HG03354 (cell line): ENCODE results near the gene CCBE1.

Source experiments
- ATAC-seq: cut with Tn5 transposase; IDR thresholded peaks from one replicate; pipeline ENCODE4 v1.9.1; 2021; ENCODE audit warnings: mild to moderate bottlenecking; ENCODE audit not compliant: unreplicated experiment, poor library complexity, severe bottlenecking

CCBE1 gene

DNA sequence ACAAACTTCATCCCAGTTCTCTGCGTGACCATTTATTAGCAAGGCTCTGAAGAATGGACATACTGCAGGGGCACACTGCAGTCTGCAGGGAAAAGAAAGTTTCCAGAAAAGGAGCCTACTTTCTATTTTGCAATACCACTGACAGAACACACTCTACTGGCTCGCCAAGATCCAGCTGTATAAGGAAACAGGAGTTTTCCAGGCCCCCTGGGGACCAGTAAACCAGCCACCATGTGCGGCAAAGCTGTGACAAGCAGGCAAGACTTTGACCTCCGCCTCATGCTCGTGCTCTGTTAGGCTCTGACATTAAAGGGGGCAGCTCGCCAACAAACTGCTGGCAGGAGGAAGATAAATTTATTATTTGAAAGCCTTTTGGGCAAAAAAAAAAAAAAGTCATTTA lies 67.3 kb downstream of the CCBE1 start:
- no peak for ATAC-seq

DNA sequence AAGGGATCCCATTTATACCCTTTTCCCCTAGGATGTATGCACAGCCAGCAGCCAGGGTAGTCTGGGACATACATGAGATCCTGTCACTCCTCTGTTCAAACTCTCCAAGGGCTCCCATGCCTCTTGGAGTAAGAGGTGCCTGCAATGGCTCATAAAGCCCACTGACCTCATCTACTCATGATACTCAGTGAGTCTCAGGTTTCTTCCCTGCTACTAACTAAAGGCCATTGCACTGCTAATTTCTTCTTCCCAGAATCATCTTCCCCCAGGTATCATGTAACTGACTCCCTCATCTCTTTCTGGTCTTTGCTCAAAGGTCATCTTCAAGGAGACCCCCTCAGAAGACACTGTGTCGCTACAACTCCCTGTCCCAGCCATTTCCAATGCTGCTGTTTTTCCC lies 68.2 kb downstream of the CCBE1 start:
- ATAC-seq: no peak

DNA sequence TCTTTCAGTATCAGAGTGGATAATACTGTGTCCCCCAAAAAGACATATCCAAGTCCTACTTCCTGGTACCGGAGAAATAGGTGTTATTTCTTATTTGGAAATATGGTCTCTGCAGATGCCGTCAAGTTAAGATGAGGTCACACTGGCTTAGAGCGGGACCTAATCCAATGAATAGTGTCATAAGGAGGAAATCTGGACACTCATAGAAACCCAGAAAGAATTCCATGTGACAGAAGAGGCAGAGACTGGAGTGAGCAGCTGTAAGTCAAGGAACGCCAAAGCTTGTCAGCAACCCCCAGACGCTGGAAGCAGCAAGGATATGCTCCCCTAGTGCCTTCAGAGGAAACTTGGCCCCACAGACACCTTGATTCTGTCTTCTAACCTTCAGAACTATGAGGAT lies 69.8 kb downstream of the CCBE1 start:
- ATAC-seq: no peak

DNA sequence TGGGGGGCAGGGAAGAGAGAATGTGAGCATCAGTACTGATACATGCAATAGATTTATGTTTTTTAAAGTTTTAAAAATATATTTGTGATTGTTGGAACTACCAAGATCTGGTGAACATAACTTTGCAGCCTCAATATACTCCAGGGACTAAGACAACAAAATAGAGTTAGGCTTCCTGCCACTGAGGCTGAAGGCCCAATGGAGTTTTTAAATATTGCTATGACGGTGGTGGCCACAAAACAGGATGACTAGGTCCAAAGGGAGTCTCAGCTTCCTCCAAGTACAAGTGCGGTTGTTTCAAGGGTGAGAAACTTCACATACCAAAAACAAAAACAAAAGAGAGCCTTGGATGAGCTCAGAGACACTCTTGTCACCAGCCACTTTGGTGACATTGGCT lies 72.9 kb downstream of the CCBE1 start:
- ATAC-seq: no peak

DNA sequence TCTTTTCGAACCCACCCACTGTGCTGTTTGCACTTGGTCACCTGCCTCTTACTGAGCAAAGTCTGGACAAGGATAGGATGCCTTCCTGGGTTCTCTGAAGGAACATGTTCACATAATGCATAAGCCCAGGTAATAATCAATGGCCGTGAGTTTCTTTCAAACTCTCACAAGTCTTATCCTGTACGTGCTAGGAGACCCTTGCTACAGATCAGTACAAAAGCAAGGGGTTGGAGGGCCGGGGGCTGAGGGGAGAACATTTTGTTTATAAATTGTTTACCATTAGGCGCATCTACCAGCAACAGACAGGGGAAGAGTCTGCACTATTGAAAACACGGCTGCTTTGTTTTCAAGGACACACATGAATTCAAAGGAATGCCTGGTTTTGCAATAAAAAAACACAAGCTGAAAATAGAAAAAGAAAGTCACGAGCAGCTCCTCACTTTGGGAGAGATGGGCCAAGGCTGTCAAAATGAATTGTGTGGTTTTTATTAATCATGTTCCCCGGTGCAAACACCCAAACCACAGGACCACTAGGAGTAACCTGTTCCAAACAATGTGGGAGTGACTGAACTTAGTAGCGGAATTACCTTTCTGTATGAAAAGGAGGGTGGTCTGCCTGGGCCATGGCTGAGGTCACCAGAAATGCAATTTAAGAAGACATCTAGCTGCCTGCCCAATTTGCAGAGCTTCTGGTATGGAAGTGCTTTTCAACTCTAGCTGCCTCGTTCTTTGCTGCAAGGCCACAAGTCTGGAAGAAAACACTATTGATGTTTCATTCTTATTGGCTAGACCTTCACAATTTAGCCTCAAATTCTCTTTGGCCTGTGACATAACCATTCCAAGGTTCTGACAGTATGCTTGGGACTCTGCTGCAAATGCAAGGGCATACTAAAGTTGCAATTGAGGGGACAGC lies 73.5 kb downstream of the CCBE1 start:
- ATAC-seq: no peak

DNA sequence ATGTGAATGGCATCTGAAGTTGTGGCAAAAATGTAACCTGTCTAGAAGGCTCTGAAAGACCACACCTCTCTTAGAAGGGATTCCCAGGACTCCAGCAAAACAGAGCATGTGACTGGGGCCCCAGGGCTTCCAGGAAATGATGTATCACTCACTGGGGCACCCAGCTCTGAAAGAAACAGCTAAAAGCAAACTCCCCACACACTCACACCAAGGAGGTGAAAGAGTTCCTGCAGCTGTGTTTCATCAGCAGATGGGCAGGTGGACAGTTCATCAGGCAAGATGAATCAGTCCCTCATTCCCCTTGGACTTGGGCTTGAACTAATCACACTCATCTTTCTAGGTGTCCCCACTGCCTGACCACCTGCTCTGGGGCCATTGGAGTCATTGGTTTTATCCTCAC lies 76.2 kb downstream of the CCBE1 start:
- no peak for ATAC-seq

DNA sequence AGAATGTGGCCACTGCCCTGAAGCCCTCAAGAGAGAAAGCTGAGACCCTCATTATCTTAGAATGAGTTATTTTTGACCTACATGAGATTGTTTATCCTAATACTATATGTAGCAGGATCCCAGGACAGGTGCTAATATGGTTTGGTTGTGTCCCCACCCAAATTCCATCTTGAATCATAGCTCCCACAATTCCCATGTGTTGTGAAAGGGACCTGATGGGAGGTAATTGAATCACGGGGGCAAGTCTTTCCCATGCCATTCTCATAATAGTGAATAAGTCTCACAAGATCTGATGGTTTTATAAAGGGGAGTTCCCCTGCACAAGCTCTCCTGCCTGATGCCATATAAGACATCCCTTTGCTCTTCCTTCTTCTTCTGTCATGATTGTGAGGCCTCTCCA lies 76.8 kb downstream of the CCBE1 start:
- no peak for ATAC-seq

DNA sequence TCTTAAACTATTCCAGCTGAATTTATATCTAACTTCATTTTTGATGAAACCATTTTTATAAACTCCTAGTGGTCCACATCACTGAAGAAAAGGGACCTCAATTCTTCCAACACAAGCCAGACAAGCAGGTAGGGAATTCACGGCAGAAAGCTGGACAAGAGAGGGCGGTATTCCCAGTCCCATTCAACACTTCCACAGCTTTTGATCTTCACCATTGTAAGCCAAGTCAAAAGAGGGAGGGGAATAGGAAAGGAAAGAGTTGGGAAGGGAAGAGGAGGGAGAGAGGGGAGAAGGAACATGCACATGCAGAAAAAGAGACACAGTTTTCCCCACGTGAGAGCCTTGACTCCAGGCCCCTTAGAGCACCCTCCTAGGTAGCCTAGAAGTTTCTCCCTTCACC lies 77.4 kb downstream of the CCBE1 start:
- ATAC-seq: no peak

DNA sequence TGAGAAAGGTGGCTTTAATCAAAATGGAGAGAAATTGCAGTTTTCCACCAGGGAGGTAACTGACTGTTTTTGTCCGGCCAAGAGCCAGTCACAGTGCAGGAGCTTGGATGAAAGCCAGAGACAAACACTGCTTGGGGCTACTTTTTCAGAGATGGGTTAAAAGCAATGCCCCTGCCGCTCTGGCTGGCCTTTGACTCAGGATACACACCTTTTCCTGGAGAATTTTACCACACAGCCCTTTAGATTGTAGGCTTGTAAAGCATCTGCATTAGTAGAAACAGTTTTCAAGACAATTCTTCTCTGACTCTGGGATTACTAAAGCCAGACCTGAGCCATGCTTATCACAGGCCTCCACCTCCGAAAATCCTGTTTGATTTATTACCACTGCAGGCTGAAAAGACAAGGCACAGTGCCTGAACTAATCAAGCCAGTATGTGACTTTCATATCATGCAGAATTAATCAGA lies 79.7 kb downstream of the CCBE1 start:
- no peak for ATAC-seq

DNA sequence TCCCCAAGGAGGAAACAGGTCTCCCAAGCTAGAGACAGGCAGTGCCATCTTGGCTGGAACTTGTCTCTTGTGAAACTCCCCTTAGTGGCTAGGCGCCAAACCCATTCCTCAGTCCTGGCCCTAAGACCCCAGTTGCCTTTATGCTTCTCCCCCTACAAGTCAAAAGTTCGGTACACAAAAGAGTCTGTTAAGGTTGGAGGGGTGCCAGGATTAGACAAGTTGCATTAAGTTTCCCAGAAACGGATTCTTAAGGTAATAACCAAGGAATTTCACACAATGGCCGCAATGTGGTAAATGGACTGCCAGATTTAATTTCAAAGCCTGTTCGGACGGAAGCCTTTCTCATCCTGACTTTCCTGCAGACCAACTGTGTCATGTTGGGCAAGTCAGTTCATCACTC lies 80.7 kb downstream of the CCBE1 start:
- ATAC-seq: no peak

DNA sequence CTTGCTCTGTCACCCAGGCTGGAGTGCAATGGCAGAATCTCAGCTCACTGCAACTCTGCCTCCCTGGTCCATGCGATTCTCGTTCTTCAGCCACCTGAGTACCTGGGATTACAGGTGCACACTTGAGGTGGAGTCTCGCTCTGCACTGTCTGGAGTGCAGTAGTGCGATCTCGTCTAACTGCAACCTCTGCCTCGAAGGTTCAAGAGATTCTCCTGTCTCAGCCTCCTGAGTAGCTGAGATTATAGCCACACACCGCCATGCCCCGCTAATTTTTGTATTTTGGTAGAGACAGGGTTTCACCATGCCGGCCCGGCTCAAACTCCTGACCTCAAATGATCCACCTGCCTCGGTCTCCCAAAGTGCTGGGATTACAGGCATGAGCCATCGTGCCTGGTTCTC lies 83.3 kb downstream of the CCBE1 start:
- no peak for ATAC-seq

DNA sequence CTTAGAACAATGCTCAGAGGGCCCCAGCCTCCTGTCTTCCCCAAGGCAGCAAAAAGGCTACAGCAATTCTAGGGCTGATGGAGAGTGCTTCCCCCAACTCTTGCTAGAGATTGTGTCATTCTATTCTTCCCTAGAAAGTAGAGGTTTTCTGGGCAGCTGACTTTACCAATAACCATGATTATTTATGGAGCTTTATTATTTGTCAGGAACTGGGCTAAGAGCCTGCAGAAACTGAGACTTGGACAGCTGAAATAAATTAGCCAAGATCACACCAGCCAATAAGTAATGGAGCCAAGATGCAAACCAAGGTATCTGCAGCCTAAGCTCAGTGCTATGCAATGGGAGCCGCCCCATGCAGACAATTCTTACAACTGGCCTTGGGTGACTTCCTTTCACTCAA lies 84.8 kb downstream of the CCBE1 start:
- ATAC-seq: no peak

DNA sequence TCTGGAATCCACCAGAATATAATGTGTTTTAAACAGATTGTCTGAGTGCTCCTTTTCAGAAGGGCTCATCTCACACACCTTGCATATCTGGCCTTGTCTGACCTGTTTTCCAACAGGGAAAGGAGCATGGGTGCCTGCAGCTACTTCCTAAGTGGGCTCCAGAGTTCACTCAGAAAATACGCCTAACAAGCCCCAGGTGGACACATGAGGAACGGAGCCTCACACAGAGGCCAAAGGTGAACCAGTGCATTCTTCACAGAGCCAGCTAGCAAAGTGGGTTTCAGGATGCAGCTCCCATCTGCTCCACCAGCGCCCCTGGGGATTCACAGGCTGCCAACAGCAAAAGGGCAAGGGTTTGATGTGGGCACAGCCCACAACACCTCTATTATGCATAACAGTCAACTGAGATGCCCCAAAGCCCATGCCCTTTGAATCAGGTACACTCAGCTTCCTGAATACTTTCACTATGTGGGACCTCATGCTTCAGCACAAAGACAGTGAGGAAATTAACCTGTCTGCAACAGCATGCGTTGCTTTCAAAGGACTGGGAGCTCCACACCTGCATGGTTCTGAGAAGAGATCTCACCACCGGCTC lies 86.6 kb downstream of the CCBE1 start:
- ATAC-seq: no peak

DNA sequence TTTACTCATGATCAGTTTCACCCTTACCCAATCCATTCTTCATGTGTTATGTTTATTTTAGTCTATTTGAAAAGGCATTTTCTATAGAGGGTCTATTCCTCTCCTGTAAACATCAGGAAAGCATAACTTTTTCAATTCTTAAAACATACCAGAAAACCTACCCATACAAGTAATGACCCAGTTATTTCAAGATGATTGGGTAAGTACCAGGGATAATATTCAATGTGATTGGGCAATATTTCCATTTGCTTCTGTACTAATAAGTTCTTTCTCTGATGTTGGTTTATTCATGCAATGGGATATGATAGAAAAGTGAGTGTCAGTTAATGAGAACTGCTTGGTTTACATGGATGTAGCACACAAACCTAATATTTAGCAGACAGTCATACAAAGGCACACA lies 87.6 kb downstream of the CCBE1 start:
- ATAC-seq: no peak

DNA sequence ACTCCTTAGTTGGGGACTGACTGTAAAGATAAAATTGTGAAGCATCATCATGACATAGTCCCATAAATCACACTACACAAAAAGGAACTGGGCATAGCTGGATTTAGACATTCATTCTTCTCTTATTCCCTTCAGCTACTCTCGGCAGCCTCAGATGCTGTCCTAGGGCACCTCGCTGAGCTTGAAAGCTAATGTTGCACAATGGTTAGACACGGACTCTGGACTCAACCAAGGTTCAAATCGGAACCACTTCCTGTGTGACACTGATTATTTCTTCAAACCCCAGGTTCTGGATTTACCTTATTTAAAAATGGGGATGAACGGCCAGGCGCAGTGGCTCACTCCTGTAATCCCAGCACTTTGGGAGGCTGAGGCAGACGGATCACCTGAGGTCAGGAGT lies 89.8 kb downstream of the CCBE1 start:
- no peak for ATAC-seq

DNA sequence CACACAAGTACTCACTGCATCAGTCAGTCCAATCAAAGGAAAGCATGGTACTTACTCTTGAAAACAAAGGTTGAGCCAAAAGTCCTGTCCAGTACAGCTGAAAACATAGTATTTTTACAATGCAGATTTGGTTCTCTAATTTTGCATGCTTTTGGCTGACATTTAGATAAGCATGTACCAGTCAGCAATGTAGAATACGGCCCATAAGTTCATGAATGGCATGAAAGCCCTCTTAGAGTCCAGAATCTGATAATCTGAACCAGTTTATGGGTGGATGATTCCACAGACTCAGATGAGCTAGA lies 90.2 kb downstream of the CCBE1 start:
- ATAC-seq: no peak

DNA sequence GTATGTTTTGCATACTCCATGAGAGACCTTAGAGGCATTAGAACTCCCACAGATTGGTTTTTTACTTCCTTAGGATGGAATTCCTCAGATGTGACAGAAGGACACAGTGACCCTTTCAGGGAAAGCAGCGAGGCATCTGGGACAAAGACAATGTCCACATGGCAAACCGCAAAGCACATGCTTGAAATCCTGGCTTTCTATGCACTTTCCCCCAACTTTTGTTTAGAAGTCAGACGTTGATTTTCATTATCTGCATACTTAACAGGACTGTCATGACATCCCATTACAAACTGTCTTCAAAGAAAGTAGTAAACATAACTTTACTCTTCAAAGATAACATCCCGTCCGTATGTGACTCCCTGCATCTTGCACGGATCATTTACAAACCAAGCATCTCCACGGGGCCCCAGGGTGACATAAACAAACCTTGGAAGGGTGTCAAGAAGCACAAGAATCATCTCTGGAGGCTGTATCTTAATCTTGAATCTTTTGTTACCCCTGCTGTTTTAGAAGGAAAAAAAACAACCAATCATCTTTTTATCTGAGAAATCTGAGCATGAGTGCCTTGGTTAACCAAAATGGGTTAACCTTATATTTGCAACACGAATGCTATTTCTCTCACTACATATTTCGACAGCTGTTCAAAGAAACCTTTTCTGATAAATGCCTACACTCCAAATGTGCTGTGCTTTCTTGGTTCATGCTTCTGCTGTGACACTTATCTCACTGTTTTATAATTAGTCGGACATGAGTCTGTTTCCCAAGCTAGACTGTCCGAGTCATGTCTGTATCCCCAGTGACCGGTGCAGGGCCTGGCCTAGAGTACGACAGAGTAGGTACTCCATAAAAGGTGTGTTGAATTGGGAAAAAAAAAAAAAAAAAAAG lies 90.8 kb downstream of the CCBE1 start:
- no peak for ATAC-seq

DNA sequence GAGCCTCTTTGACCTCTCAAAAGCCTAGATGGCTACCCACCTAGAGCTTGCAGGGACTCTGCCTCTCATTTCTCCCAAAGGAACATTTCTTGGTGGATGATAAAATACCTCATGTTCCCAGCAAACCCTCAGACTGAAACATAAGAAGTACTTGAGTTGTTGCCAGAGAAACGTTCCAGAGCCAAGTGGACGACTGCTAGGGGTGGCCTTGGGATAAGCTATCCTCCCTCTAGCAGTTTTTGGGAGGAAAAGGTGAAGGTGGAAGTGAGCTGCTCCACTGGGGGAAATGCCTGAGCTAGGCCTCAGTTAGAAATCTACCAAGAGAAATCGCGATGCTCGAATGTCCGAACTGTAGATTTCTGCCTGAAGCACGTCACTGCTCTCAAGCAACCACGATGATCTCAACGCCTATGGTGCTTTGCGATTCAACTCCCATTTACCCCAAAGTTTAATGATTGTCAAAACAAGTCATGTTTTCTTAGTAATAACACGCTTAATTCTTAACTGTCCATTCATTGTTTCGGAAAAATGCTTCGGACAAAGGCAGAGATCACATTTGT lies 91.5 kb downstream of the CCBE1 start:
- ATAC-seq: no peak

DNA sequence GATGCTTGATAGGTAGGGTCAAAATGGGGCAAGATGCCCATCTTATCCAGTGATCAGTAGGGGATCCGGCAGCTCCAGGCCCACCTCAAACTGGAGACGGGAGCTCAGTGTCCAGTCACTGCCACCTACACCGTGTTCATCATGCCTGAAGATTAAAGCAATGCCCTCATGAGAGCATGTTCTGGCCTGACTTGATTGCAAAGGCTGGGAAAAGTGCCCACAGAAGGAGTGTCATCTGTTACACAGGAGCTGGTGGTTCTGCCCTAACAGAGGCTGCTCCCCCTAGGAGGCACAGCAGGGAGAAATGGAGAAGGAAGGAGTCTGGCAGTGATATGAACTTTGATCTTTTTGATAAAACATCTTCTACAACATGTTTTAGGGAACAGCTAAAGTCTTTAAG lies 92.3 kb downstream of the CCBE1 start:
- no peak for ATAC-seq

DNA sequence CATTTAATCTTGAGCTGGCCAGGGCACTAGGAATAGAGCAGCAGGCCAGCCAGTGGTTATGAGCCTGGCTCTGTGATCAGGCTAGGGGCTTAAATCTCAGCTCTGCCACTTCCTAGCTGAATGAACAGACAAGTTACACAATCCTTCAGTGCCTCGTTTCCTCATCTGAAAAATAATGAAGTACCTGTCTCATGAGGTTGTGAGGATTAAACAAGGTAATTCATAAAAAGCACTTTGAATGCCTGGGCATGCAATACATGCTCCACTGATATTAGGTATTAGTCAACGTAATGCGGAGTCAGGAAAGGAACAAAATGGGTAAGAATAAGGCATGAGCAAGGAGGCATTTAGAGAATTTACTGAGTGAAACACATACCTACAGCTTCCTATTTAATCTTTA lies 100.2 kb downstream of the CCBE1 start:
- no peak for ATAC-seq
